Medulla oblongata (tissue), 1 donor: Measurements from ENCODE around the gene ADAMTSL4.
A peak's percentile ranks its signal among the peaks of the same experiment; 100 is the strongest.
"Not testable (repeated sequence)": the region's sequence is repeated elsewhere in the genome, so short reads cannot be mapped to it uniquely, and the experiment has no call there.

Source experiments
- DNase-seq: peaks from one replicate; pipeline ENCODE4 v3.0.0-alpha.2; 2015; ENCODE audit errors: extremely low spot score

ADAMTSL4 gene

GRCh38 chr1:150567341-150567716 is 18.1 kb downstream of the ADAMTSL4 start:
- DNase-seq = peak; percentile 54

- DNase-seq = peak; percentile 83
Measured at GRCh38 chr1:150567717-150568593, 18.7 kb downstream of the ADAMTSL4 start.

- DNase-seq = no peak
Measured at GRCh38 chr1:150568594-150568966, 19.4 kb downstream of the ADAMTSL4 start.

- no peak for DNase-seq
Measured at GRCh38 chr1:150572918-150573647, 23.9 kb downstream of the ADAMTSL4 start.

- DNase-seq = not testable (repeated sequence)
Measured at GRCh38 chr1:150573648-150574071, 24.5 kb downstream of the ADAMTSL4 start.

- DNase-seq = no peak
Measured at GRCh38 chr1:150574260-150575071, 25.3 kb downstream of the ADAMTSL4 start.

GRCh38 chr1:150575072-150575489 is 25.9 kb downstream of the ADAMTSL4 start:
- DNase-seq = no peak

GRCh38 chr1:150575518-150576366 is 26.5 kb downstream of the ADAMTSL4 start:
- no peak for DNase-seq

GRCh38 chr1:150576367-150576711 is 27.1 kb downstream of the ADAMTSL4 start:
- no peak for DNase-seq

GRCh38 chr1:150576794-150577556 is 27.8 kb downstream of the ADAMTSL4 start:
- DNase-seq = no peak

GRCh38 chr1:150577557-150578271 is 28.5 kb downstream of the ADAMTSL4 start:
- no peak for DNase-seq

GRCh38 chr1:150578272-150579109 is 29.3 kb downstream of the ADAMTSL4 start:
- peak; percentile 54 for DNase-seq

GRCh38 chr1:150579110-150579944 is 30.1 kb downstream of the ADAMTSL4 start, which contains the start of gene MCL1:
MCL1 (minus strand) TSS chr1:150579610; CDS start chr1:150579530, 80 bp downstream.
- peak; percentile 97 for DNase-seq

GRCh38 chr1:150579945-150580642 is 30.9 kb downstream of the ADAMTSL4 start:
- DNase-seq = no peak

GRCh38 chr1:150580966-150581365 is 31.8 kb downstream of the ADAMTSL4 start:
- not testable (repeated sequence) for DNase-seq

- DNase-seq = not testable (repeated sequence)
Measured at GRCh38 chr1:150581437-150581836, 32.2 kb downstream of the ADAMTSL4 start.

GRCh38 chr1:150581962-150582361 is 32.8 kb downstream of the ADAMTSL4 start:
- not testable (repeated sequence) for DNase-seq
